ENCODE data around the gene NUDT9. TPM values are rescaled to one million over a fixed set of nuclear protein-coding genes. Genes with fewer than 3 reads are reported as not detected.
"Not testable (repeated sequence)": the region's sequence is repeated elsewhere in the genome, so short reads cannot be mapped to it uniquely, and the experiment has no call there.

The NUDT9 gene
- total RNA-seq, 1 donor from 2014 or later = 33.7 TPM

DNA sequence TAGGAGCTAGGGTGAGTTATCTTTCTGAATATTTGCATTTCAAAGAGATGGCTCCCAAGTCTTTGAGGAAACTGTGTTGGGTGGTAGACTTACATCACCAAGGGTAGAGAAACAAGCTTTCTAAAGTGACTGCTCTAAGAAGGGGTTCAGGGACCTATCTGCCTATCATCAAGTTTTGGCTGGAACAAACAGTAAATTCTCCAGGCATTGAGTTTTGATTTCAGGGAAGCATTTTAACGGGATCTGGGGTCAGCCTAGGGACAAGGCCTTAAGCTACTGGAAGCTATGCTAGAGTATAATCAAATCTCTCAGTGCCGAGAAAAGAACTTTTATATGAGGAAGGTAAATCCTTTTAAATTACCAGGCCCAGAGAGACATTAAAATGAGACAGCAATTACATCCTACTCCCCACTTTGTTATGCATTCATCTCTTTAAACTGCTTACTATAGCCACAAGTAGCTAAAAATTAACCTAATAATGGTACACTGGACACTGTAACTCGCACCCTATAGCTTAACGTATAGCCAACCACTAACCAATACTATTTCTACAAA, 2.0 kb upstream of the NUDT9 start:
- FAIRE-seq (no peak), DNase-seq (ENCODE audit: low read depth) (no peak)
- Histone ChIP-seq H3K9ac (ENCODE audit: low read length) (no peak overlapping the region), H3K79me2 (ENCODE audit: insufficient read depth, low read length) (peaks cover 28% of the 10 kb centered on the region), H3K4me2 (ENCODE audit: low read length) (no peak overlapping the region), H3K27ac (ENCODE audit: low read depth, low read length) (no peak overlapping the region), H3K9me3 (ENCODE audit: insufficient read depth, low read depth, low read length) (no peaks in the 10 kb centered on the region), H3K4me1 (ENCODE audit: insufficient read depth, low read length) (peaks cover 23% of the 10 kb centered on the region), H4K20me1 (ENCODE audit: insufficient read depth, low read length) (no peaks in the 10 kb centered on the region), H2AFZ (ENCODE audit: low read depth, low read length) (no peak overlapping the region), H3K36me3 (ENCODE audit: insufficient read depth, low read length) (no peaks in the 10 kb centered on the region), H3K4me3 (ENCODE audit: insufficient read depth, low read depth, low read length) (no peak overlapping the region), H3K27me3 (ENCODE audit: insufficient read depth, low read length) (no peaks in the 10 kb centered on the region)
- no peak for TF ChIP-seq EZH2 (IDR thresholded peaks at IDR 0.05; ENCODE audit: insufficient read depth, low read length)
- TF ChIP-seq, protein P1, sequence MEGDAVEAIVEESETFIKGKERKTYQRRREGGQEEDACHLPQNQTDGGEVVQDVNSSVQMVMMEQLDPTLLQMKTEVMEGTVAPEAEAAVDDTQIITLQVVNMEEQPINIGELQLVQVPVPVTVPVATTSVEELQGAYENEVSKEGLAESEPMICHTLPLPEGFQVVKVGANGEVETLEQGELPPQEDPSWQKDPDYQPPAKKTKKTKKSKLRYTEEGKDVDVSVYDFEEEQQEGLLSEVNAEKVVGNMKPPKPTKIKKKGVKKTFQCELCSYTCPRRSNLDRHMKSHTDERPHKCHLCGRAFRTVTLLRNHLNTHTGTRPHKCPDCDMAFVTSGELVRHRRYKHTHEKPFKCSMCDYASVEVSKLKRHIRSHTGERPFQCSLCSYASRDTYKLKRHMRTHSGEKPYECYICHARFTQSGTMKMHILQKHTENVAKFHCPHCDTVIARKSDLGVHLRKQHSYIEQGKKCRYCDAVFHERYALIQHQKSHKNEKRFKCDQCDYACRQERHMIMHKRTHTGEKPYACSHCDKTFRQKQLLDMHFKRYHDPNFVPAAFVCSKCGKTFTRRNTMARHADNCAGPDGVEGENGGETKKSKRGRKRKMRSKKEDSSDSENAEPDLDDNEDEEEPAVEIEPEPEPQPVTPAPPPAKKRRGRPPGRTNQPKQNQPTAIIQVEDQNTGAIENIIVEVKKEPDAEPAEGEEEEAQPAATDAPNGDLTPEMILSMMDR (IDR thresholded peaks at IDR 0.05; ENCODE audit: insufficient read depth, low read depth, low read length) = no peak
- Mint-ChIP-seq H3K4me3 (ENCODE audit: unreplicated experiment) (no peak overlapping the region), H3K27ac (ENCODE audit: unreplicated experiment) (no peak overlapping the region), H3K36me3 (ENCODE audit: low read depth, unreplicated experiment) (no peaks in the 10 kb centered on the region), H3K4me1 (ENCODE audit: low read depth, unreplicated experiment) (peaks cover 27% of the 10 kb centered on the region), H3K27me3 (ENCODE audit: low read depth, unreplicated experiment) (no peaks in the 10 kb centered on the region), H3K9me3 (ENCODE audit: unreplicated experiment) (peaks cover 7% of the 10 kb centered on the region)

DNA sequence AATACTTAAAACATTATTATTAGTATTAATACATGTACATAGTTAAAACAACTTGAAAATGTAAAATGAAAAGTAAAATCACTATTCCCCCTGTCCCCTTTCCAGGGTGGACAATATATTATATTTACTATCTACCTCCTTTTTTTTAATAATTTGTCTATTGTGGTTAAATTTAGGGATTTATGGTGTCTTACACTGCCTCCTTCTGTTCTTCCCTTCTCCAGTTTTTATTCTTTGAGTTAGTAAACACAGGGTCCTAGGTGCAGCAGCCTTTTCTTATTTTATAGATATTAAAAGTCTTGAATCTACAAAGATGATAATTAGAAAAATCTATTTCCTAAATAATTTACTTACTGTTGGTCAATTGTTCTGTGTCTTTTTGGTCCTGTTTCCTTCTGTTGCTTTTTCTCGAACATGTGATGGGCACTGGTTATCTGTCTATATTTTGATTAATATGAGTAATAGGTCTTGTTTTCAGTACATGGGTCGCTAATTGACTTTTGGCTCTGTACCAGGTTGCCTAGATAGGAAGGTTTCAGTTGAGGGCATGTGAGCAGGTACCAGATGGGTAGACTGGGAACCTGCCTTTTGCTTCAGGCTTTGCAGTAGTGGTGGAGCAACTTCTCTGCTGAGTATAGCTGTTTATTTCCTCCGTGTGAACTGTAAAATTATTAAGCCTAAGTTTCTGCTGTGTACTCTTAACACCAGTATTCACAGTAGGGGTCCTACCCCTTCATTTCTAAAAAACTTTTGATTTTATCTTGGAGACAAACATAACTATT, 1.1 kb downstream of the NUDT9 start:
- Histone ChIP-seq H3K27me3 (ENCODE audit: insufficient read depth, low read length) (no peaks in the 10 kb centered on the region), H2AFZ (ENCODE audit: low read depth, low read length) (no peak overlapping the region), H3K79me2 (ENCODE audit: insufficient read depth, low read length) (peaks cover 53% of the 10 kb centered on the region), H3K9ac (ENCODE audit: low read length) (peak overlapping the region; percentile 96), H3K4me2 (ENCODE audit: low read length) (peak overlapping the region; percentile 91), H4K20me1 (ENCODE audit: insufficient read depth, low read length) (peaks cover under 1% of the 10 kb centered on the region), H3K36me3 (ENCODE audit: insufficient read depth, low read length) (no peaks in the 10 kb centered on the region), H3K9me3 (ENCODE audit: insufficient read depth, low read depth, low read length) (no peaks in the 10 kb centered on the region), H3K4me1 (ENCODE audit: insufficient read depth, low read length) (peaks cover 25% of the 10 kb centered on the region), H3K4me3 (ENCODE audit: insufficient read depth, low read depth, low read length) (peak overlapping the region; percentile 94), H3K27ac (ENCODE audit: low read depth, low read length) (peak overlapping the region; percentile 97)
- no peaks in the 10 kb centered on the region for H3K36me3 Mint-ChIP-seq (ENCODE audit: low read depth, unreplicated experiment)
- FAIRE-seq = no peak
- no peak for DNase-seq (ENCODE audit: low read depth)
- peak overlapping the region; percentile 98 for H3K27ac Mint-ChIP-seq (ENCODE audit: unreplicated experiment)
- H3K4me3 Mint-ChIP-seq (ENCODE audit: unreplicated experiment) = peak overlapping the region; percentile 98
- H3K4me1 Mint-ChIP-seq (ENCODE audit: low read depth, unreplicated experiment) = peaks cover 27% of the 10 kb centered on the region
- no peaks in the 10 kb centered on the region for H3K27me3 Mint-ChIP-seq (ENCODE audit: low read depth, unreplicated experiment)
- TF ChIP-seq, protein P1 (IDR thresholded peaks at IDR 0.05; ENCODE audit: insufficient read depth, low read depth, low read length) = no peak
- TF ChIP-seq EZH2 (IDR thresholded peaks at IDR 0.05; ENCODE audit: insufficient read depth, low read length) = no peak
- H3K9me3 Mint-ChIP-seq (ENCODE audit: unreplicated experiment) = peaks cover 3% of the 10 kb centered on the region

DNA sequence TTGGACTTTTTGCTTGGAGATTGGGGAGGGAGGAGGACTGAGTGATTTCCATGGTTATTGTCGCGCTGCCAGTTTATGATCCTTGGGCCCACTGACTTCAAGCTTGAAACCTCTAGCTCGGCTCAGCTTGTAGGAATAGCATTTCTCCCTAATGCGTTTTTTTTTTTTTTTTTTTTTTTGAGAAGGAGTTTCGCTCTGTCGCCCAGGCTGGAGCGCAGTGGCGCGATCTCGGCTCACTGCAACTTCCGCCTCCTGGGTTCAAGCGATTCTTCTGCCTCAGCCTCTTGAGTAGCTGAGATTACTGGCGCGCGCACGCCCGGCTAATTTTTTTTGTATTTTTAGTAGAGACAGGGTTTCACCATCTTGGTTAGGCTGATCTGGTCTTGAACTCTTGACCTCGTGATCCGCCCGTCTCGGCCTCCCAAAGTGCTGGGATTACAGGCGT, 1.7 kb downstream of the NUDT9 start:
- H3K27me3 Mint-ChIP-seq (ENCODE audit: low read depth, unreplicated experiment); H3K36me3 ChIP-seq (ENCODE audit: insufficient read depth, low read length); H3K27ac Mint-ChIP-seq (ENCODE audit: unreplicated experiment); DNase-seq (ENCODE audit: low read depth); H2AFZ ChIP-seq (ENCODE audit: low read depth, low read length); H3K27ac ChIP-seq (ENCODE audit: low read depth, low read length); H3K9me3 ChIP-seq (ENCODE audit: insufficient read depth, low read depth, low read length); H4K20me1 ChIP-seq (ENCODE audit: insufficient read depth, low read length); H3K36me3 Mint-ChIP-seq (ENCODE audit: low read depth, unreplicated experiment); H3K9me3 Mint-ChIP-seq (ENCODE audit: unreplicated experiment); FAIRE-seq; H3K27me3 ChIP-seq (ENCODE audit: insufficient read depth, low read length): not testable (repeated sequence)
- peaks cover 27% of the 10 kb centered on the region for H3K4me1 Mint-ChIP-seq (ENCODE audit: low read depth, unreplicated experiment)
- Histone ChIP-seq H3K9ac (ENCODE audit: low read length) (peak overlapping the region; percentile 96), H3K79me2 (ENCODE audit: insufficient read depth, low read length) (peaks cover 59% of the 10 kb centered on the region), H3K4me2 (ENCODE audit: low read length) (peak overlapping the region; percentile 91), H3K4me1 (ENCODE audit: insufficient read depth, low read length) (peaks cover 25% of the 10 kb centered on the region), H3K4me3 (ENCODE audit: insufficient read depth, low read depth, low read length) (peak overlapping the region; percentile 94)
- peak overlapping the region; percentile 98 for H3K4me3 Mint-ChIP-seq (ENCODE audit: unreplicated experiment)

All from astrocyte (in vitro differentiated cells and primary cell).